HCT116 (cell line): ENCODE results near the gene PCYT1A. TPM values are rescaled to one million over a fixed set of nuclear protein-coding genes. Genes with fewer than 3 reads are reported as not detected.

ENCODE experiments used
- ATAC-seq: fragments of 200-7000 bp; cut with Tn5 transposase; 2 replicates; pipeline ENCODE4 v1.9.1; 2020; ENCODE audit warnings: mild to moderate bottlenecking, moderate library complexity
- BruUV-seq: library from RNA; stranded (reverse); fragments of 400-500 nt; replicated peaks from 2 replicates; lab custom pipeline; 2021; lab: Mats Ljungman, UMichigan
- CTCF ChIA-PET: fragments of 300-600 bp; sonication (Branson Sonifier 250); formaldehyde crosslinking; loops from one replicate; lab custom pipeline; 2021; ENCODE audit warnings: antibody characterized with exemption; lab: Charles Lee
- POLR2A ChIA-PET: fragments of 300-600, 350-600 bp; sonication (Branson Sonifier 250); formaldehyde crosslinking; loops from one replicate; lab custom pipeline; 2021; ENCODE audit warnings: antibody characterized with exemption; lab: Charles Lee
- RAD21 ChIA-PET, 2 experiments: fragments of 300-600 bp; sonication (Branson Sonifier 250); formaldehyde crosslinking; loops; one replicate each; lab custom pipeline; 2023; ENCODE audit warnings: low total read pairs in 2 of 2; ENCODE audit not compliant: uncharacterized antibody in 2 of 2, unreplicated experiment in 2 of 2, low non-redundant PET in 1 of 2; lab: Charles Lee
- DNase-seq: peaks from one replicate; pipeline ENCODE4 v3.0.0-alpha.2; 2010; ENCODE audit warnings: low read depth, low spot score
- H2AFZ ChIP-seq: fragments of 200-600 bp; shearing (Covaris generic), sonication (generic); 2 replicates; pipeline ENCODE4 v1.6.1; 2017; ENCODE audit warnings: low read depth, mixed run types, mixed read lengths, antibody characterized with exemption, low read length; ENCODE audit not compliant: poor library complexity, severe bottlenecking
- H3K27ac ChIP-seq: 2 replicates; pipeline ENCODE4 v1.5.1; 2012; ENCODE audit warnings: low read depth, low read length
- H3K27me3 ChIP-seq: fragments of 200-600 bp; sonication (generic); 2 replicates; pipeline ENCODE4 v1.6.1; 2016; ENCODE audit warnings: mixed run types, low read length, mixed read lengths; ENCODE audit not compliant: insufficient read depth
- H3K36me3 ChIP-seq, 2 experiments: fragments of 200-500 bp in 1 of 2; fragments of 200-600 bp in 1 of 2; sonication (Bioruptor generic) in 1 of 2; sonication (generic) in 1 of 2; 2 replicates each; pipeline versions ENCODE4 v1.5.1 to v1.6.1; 2014 to 2016; ENCODE audit warnings: low read length in 2 of 2, inconsistent platforms in 1 of 2, mixed read lengths in 1 of 2, mixed run types in 1 of 2; ENCODE audit not compliant: insufficient read depth in 2 of 2, control insufficient read depth in 1 of 2
- H3K4me1 ChIP-seq, 2 experiments: fragments of 200-600 bp in 1 of 2; sonication (generic) in 1 of 2; 2 replicates each; pipeline versions ENCODE4 v1.5.1 to v1.6.1; 2012 to 2017; ENCODE audit warnings: low read length in 2 of 2, inconsistent platforms in 1 of 2, mild to moderate bottlenecking in 1 of 2, mixed read lengths in 1 of 2, mixed run types in 1 of 2, moderate library complexity in 1 of 2; ENCODE audit not compliant: insufficient read depth in 2 of 2, control insufficient read depth in 1 of 2
- H3K4me2 ChIP-seq: fragments of 200-600 bp; sonication (generic); 2 replicates; pipeline ENCODE4 v1.6.1; 2017; ENCODE audit warnings: mixed run types, low read length, mixed read lengths
- H3K4me3 ChIP-seq, 2 experiments: fragments of 200-600 bp in 1 of 2; sonication (generic) in 1 of 2; replicated peaks in 1 of 2; 2 replicates each; pipeline ENCODE4 v1.5.1; 2011 to 2016; ENCODE audit warnings: low read length in 2 of 2, control low read depth in 1 of 2, low read depth in 1 of 2, mild to moderate bottlenecking in 1 of 2, mixed read lengths in 1 of 2, mixed run types in 1 of 2
- H3K79me2 ChIP-seq: fragments of 200-600 bp; sonication (generic); 2 replicates; pipeline ENCODE4 v1.6.1; 2017; ENCODE audit warnings: mild to moderate bottlenecking, mixed run types, low read length, moderate library complexity, mixed read lengths; ENCODE audit not compliant: insufficient read depth
- H3K9ac ChIP-seq: fragments of 200-600 bp; sonication (generic); 2 replicates; pipeline ENCODE4 v1.6.1; 2016; ENCODE audit warnings: low read length, mixed read lengths
- H3K9me2 ChIP-seq: fragments of 200-600 bp; sonication (generic), shearing (Covaris generic); 2 replicates; pipeline ENCODE4 v1.6.1; 2017; ENCODE audit warnings: mixed run types, mild to moderate bottlenecking, moderate library complexity; ENCODE audit not compliant: insufficient read depth
- H3K9me3 ChIP-seq, 2 experiments: fragments of 200-500 bp in 1 of 2; fragments of 200-600 bp in 1 of 2; sonication (Bioruptor generic) in 1 of 2; sonication (generic) in 1 of 2; 2 replicates each; pipeline ENCODE4 v1.6.1; 2014 to 2017; ENCODE audit warnings: low read length in 2 of 2, mixed read lengths in 2 of 2, inconsistent platforms in 1 of 2, low read depth in 1 of 2, mild to moderate bottlenecking in 1 of 2, mixed run types in 1 of 2, moderate library complexity in 1 of 2; ENCODE audit not compliant: control insufficient read depth in 1 of 2, insufficient read depth in 1 of 2
- H4K20me1 ChIP-seq: fragments of 200-600 bp; sonication (generic), shearing (Covaris generic); 2 replicates; pipeline ENCODE4 v1.6.1; 2017; ENCODE audit warnings: mixed run types, mild to moderate bottlenecking, moderate library complexity; ENCODE audit not compliant: insufficient read depth
- CEBPB ChIP-seq: IDR thresholded peaks from 2 replicates; pipeline ENCODE4 v1.6.1; 2012; ENCODE audit warnings: low read depth
- FOSL1 ChIP-seq: IDR thresholded peaks from 2 replicates; pipeline ENCODE4 v1.6.1; 2012; ENCODE audit warnings: low read depth
- JUND ChIP-seq: IDR thresholded peaks from 2 replicates; pipeline ENCODE4 v1.6.1; 2012
- POLR2A ChIP-seq: IDR thresholded peaks from 2 replicates; pipeline ENCODE4 v1.7.0; 2011; ENCODE audit warnings: borderline replicate concordance; ENCODE audit not compliant: insufficient read depth, insufficient read length; ENCODE audit errors: extremely low read depth
- POLR2AphosphoS5 ChIP-seq: IDR thresholded peaks from 2 replicates; pipeline ENCODE4 v1.6.1; 2011; ENCODE audit warnings: mild to moderate bottlenecking, low read depth, low read length, moderate library complexity
- RAD21 ChIP-seq: IDR thresholded peaks from 2 replicates; pipeline ENCODE4 v1.6.1; 2012; ENCODE audit warnings: low read depth, mild to moderate bottlenecking
- SIN3A ChIP-seq: IDR thresholded peaks from 2 replicates; pipeline ENCODE4 v1.6.1; 2012; ENCODE audit warnings: low read depth
- SP1 ChIP-seq: IDR thresholded peaks from 2 replicates; pipeline ENCODE4 v1.6.1; 2012; ENCODE audit warnings: low read depth
- ZFX ChIP-seq: fragments of 450-650 bp; IDR thresholded peaks from 2 replicates; pipeline ENCODE4 v1.6.1; 2017
- intact Hi-C: fragments of 100-400 bp; cut with micrococcal nuclease; formaldehyde crosslinking; loops from 2 replicates; pipeline ENCODE4 v1.10.0; 2022
- total RNA-seq: library from RNA; stranded (reverse); gene quantifications from one replicate; pipeline ENCODE4 v1.2.1, GENCODE V29; 2021; ENCODE audit not compliant: unreplicated experiment
- TF ChIP-seq, protein P1 (sequence below): IDR thresholded peaks from 2 replicates; pipeline ENCODE4 v1.6.1; 2012

The PCYT1A gene
- total RNA-seq, 1 experiment from 2014 or later, result 32.1 TPM

DNA sequence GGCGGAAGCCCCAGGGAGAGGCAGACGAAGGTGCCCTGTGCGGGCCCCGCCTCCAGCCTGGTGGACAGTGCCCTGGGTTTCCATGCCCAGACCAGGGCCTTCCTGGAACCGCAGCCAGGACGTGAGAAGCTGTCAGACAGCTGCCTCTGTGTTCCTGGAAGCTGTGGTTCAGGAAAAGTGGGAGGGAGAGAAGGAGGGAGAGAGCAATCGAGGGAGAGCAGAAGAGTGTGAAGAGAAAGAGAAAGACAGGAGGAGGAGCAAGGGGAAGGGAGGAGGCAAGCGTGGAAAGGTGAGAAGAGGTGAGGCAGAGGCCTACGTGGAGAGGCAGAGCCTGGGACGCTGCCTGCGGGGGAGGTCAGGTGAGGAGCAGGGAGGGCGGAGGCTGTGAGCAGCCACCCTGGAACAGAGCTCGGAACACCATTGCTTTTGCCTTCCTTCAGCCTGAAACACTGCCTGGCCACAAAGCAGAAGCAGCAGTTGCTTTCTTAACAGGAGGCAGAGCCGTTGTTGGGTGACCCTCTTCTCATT is 94.9 kb downstream of the PCYT1A start:
- Histone ChIP-seq H4K20me1 (no peaks in the 10 kb centered on the region), H3K79me2 (no peaks in the 10 kb centered on the region), H3K4me2 (no peak overlapping the region), H3K36me3 (no peaks in the 10 kb centered on the region), H3K9ac (no peak overlapping the region), H2AFZ (no peak overlapping the region), H3K9me3 (no peaks in the 10 kb centered on the region), H3K27ac (no peak overlapping the region), H3K4me3 (no peak overlapping the region), H3K27me3 (no peaks in the 10 kb centered on the region), H3K9me2 (no peaks in the 10 kb centered on the region), H3K4me1 (no peaks in the 10 kb centered on the region; a peak in 1 of 4 replicates)
- DNase-seq (no peak), ATAC-seq (no peak)
- TF ChIP-seq ZFX (0 out of 2 replicates have a peak, but pooled peaks have one; percentile 5), FOSL1 (no peak)
- BruUV-seq, result no TSS peak
- intact Hi-C loops, result no loop called here
- CTCF ChIA-PET, result no interaction called here
- RAD21 ChIA-PET, result no interaction called here
- POLR2A ChIA-PET, result no interaction called here

DNA sequence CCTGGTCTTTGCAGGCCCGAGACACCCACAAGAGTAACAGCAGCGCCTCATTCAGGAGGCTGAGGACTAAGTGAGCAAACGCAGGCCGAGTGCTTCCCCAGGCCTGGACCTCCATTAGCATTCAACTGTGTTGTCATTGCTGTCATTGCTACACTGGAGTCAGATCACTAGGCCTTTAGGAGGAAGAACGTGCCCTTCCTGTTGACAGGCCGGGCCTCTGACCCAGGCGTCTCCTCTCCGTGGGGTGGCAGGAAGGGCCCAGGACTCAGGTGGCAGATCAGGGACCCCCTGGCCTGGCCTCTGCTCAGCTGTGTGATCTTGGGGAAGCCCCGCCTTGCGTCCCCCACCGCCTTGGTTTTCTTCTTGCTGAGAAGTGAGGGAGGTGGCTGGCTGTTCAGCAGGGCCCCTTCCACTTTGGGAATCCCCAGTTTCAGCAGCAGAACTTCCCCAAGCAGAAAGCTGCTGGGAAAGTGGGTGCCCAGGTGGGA is 95.4 kb downstream of the PCYT1A start:
- DNase-seq (no peak), ATAC-seq (no peak)
- no TSS peak for BruUV-seq
- POLR2A ChIA-PET, result no interaction called here
- no peaks in the 10 kb centered on the region for H3K79me2 ChIP-seq
- no peak overlapping the region for H3K27ac ChIP-seq
- no peak overlapping the region for H3K4me2 ChIP-seq
- H3K4me1 ChIP-seq, result no peaks in the 10 kb centered on the region; a peak in 1 of 4 replicates
- no peaks in the 10 kb centered on the region for H4K20me1 ChIP-seq
- no peaks in the 10 kb centered on the region for H3K9me2 ChIP-seq
- RAD21 ChIA-PET, result no interaction called here
- intact Hi-C loops, result no loop called here
- no peak overlapping the region for H3K9ac ChIP-seq
- CTCF ChIA-PET, result no interaction called here
- H2AFZ ChIP-seq, result no peak overlapping the region
- H3K9me3 ChIP-seq, result no peaks in the 10 kb centered on the region
- TF ChIP-seq CEBPB (no peak), POLR2AphosphoS5 (no peak), FOSL1 (no peak), SIN3A (no peak), SP1 (no peak), POLR2A (no peak), JUND (no peak), RAD21 (no peak)
- TF ChIP-seq, protein P1, sequence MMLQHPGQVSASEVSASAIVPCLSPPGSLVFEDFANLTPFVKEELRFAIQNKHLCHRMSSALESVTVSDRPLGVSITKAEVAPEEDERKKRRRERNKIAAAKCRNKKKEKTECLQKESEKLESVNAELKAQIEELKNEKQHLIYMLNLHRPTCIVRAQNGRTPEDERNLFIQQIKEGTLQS, result no peak
- no peaks in the 10 kb centered on the region for H3K36me3 ChIP-seq
- H3K27me3 ChIP-seq, result no peaks in the 10 kb centered on the region
- no peak overlapping the region for H3K4me3 ChIP-seq
